ENCODE results near the gene COL25A1. TPM values are rescaled to one million over a fixed set of nuclear protein-coding genes. Genes with fewer than 3 reads are reported as not detected.

Gene COL25A1
- total and polyA plus RNA-seq, 4 donors = 0.61 to 4.4 (median 2.1) TPM

DNA sequence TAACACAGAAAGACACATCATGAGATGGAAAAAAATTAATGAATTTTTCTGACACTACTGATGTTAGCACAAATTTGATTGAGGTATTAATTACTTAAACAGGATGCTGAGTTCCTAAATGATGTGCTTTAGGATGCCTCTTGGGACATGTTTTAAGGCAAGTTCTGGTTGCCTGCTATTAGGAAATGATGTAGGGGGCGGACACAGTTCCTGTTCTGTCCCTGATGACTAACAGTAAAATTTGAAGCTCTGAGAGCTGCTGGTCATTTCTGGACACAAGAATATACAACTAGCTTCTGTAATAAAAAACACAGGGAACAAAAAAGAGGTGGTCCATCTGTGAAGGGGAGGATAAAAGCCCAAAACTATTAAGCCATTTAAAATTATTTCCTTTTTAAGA lies 376.4 kb downstream of the COL25A1 start:
- no peak overlapping the region for H3K27ac ChIP-seq (ENCODE audit: low read depth in 1 of 2, low read length in 2 of 2)
- TF ChIP-seq RXRA (IDR thresholded peaks at IDR 0.05) = no peak
- no peak for TF ChIP-seq EGR1 (IDR thresholded peaks at IDR 0.05; ENCODE audit: low read depth in 2 of 2)
- TF ChIP-seq, protein P1, sequence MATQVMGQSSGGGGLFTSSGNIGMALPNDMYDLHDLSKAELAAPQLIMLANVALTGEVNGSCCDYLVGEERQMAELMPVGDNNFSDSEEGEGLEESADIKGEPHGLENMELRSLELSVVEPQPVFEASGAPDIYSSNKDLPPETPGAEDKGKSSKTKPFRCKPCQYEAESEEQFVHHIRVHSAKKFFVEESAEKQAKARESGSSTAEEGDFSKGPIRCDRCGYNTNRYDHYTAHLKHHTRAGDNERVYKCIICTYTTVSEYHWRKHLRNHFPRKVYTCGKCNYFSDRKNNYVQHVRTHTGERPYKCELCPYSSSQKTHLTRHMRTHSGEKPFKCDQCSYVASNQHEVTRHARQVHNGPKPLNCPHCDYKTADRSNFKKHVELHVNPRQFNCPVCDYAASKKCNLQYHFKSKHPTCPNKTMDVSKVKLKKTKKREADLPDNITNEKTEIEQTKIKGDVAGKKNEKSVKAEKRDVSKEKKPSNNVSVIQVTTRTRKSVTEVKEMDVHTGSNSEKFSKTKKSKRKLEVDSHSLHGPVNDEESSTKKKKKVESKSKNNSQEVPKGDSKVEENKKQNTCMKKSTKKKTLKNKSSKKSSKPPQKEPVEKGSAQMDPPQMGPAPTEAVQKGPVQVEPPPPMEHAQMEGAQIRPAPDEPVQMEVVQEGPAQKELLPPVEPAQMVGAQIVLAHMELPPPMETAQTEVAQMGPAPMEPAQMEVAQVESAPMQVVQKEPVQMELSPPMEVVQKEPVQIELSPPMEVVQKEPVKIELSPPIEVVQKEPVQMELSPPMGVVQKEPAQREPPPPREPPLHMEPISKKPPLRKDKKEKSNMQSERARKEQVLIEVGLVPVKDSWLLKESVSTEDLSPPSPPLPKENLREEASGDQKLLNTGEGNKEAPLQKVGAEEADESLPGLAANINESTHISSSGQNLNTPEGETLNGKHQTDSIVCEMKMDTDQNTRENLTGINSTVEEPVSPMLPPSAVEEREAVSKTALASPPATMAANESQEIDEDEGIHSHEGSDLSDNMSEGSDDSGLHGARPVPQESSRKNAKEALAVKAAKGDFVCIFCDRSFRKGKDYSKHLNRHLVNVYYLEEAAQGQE (IDR thresholded peaks at IDR 0.05) = no peak
- TF ChIP-seq FOXA2 (IDR thresholded peaks at IDR 0.05) = no peak
- WGBS = 92% methylated on average over 1 of the region's 1 CpG
- no peak overlapping the region for H3K9ac ChIP-seq (ENCODE audit: low read depth in 1 of 2, low read length in 2 of 2)
- H3K4me3 ChIP-seq (ENCODE audit: low read depth in 1 of 3, low read length in 3 of 3) = no peak overlapping the region
- no peak for DNase-seq (ENCODE audit: low spot score)
- no peaks in the 10 kb centered on the region for H3K36me3 ChIP-seq (ENCODE audit: control insufficient read depth in 4 of 4, insufficient read depth in 3 of 4, low read depth in 1 of 4, low read length in 3 of 4)
- H3K4me1 ChIP-seq (ENCODE audit: control insufficient read depth in 4 of 4, insufficient read depth in 4 of 4, low read length in 3 of 4) = no peaks in the 10 kb centered on the region
- H3K27me3 ChIP-seq (ENCODE audit: control insufficient read depth in 4 of 4, insufficient read depth in 4 of 4, low read length in 3 of 4) = no peaks in the 10 kb centered on the region
- no peaks in the 10 kb centered on the region for H3K9me3 ChIP-seq (ENCODE audit: control insufficient read depth in 4 of 4, low read length in 3 of 4)

DNA sequence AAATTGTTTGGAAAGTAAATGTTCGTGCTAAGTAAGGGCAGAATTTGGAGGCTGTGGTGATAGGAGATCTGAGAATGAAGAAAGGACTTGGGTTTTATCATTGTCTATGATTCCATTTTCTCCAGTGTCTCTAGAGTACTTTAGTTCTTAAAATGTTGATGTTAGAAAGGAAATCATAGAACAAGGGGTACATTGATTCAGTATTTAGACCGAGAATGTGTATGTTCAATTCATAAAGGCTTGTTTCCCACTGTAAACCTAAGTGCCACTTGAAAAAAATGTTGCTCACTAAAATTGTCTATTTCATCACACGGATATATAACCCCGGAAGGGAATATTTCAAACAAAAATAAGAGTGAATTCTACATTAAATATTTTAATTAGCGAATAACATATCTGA lies 380.3 kb downstream of the COL25A1 start:
- WGBS = 85% methylated on average over 5 of the region's 5 CpGs
- H3K9ac ChIP-seq (ENCODE audit: low read depth in 1 of 2, low read length in 2 of 2) = no peak overlapping the region
- TF ChIP-seq, protein P2, sequence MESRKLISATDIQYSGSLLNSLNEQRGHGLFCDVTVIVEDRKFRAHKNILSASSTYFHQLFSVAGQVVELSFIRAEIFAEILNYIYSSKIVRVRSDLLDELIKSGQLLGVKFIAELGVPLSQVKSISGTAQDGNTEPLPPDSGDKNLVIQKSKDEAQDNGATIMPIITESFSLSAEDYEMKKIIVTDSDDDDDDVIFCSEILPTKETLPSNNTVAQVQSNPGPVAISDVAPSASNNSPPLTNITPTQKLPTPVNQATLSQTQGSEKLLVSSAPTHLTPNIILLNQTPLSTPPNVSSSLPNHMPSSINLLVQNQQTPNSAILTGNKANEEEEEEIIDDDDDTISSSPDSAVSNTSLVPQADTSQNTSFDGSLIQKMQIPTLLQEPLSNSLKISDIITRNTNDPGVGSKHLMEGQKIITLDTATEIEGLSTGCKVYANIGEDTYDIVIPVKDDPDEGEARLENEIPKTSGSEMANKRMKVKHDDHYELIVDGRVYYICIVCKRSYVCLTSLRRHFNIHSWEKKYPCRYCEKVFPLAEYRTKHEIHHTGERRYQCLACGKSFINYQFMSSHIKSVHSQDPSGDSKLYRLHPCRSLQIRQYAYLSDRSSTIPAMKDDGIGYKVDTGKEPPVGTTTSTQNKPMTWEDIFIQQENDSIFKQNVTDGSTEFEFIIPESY (IDR thresholded peaks at IDR 0.05) = no peak
- no peak for TF ChIP-seq HNF4G (IDR thresholded peaks at IDR 0.05)
- TF ChIP-seq RXRA (IDR thresholded peaks at IDR 0.05) = no peak
- TF ChIP-seq SP1 (IDR thresholded peaks at IDR 0.05) = no peak
- TF ChIP-seq GABPA (IDR thresholded peaks at IDR 0.05 in 1 of 2, conservative IDR thresholded peaks at IDR 0.05 in 1 of 2) = no peak
- H3K27me3 ChIP-seq (ENCODE audit: control insufficient read depth in 4 of 4, insufficient read depth in 4 of 4, low read length in 3 of 4) = no peaks in the 10 kb centered on the region
- no peaks in the 10 kb centered on the region for H3K9me3 ChIP-seq (ENCODE audit: control insufficient read depth in 4 of 4, low read length in 3 of 4)
- no peaks in the 10 kb centered on the region for H3K4me1 ChIP-seq (ENCODE audit: control insufficient read depth in 4 of 4, insufficient read depth in 4 of 4, low read length in 3 of 4)
- no peaks in the 10 kb centered on the region for H3K36me3 ChIP-seq (ENCODE audit: control insufficient read depth in 4 of 4, insufficient read depth in 3 of 4, low read depth in 1 of 4, low read length in 3 of 4)
- H3K27ac ChIP-seq (ENCODE audit: low read depth in 1 of 2, low read length in 2 of 2) = no peak overlapping the region
- DNase-seq (ENCODE audit: low spot score) = no peak
- no peak overlapping the region for H3K4me3 ChIP-seq (ENCODE audit: low read depth in 1 of 3, low read length in 3 of 3)

DNA sequence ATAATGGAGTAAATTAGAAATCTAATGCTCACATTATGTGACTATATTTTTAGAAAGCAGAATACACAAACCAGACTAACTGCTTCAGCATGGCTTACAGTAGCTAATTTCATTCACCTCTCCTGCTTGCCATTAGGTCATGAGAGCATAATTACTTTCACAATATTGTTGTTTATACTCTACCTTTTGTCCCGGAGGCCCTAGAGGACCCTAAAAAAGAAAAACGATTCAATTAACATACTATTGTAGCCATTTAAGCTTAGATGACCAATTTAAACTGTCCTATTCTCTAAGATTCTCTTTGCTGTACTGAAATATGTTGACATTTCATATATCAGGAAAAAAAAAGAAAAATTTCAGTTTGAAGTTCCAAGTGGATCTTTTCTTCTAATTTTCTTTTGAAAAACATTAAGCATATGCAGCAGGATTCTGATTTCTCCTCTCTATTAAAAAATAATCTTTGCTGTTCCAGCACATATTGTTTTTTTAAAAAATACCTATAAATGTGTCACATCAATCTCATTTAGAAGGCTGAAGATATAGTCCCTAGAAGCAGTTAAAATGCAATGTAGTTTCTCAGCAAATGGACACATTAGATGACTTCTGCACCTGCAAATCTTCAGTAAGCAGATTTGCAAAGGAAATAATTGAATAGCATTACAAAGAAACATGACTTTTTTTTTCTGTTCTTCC lies 381.9 kb downstream of the COL25A1 start:
- no peaks in the 10 kb centered on the region for H3K9me3 ChIP-seq (ENCODE audit: control insufficient read depth in 4 of 4, low read length in 3 of 4)
- no peaks in the 10 kb centered on the region for H3K36me3 ChIP-seq (ENCODE audit: control insufficient read depth in 4 of 4, insufficient read depth in 3 of 4, low read depth in 1 of 4, low read length in 3 of 4)
- TF ChIP-seq RAD21 (IDR thresholded peaks at IDR 0.05) (no peak), TAF1 (conservative IDR thresholded peaks at IDR 0.05) (no peak), FOXA2 (IDR thresholded peaks at IDR 0.05) (no peak), HNF4G (IDR thresholded peaks at IDR 0.05) (no peak), RXRA (IDR thresholded peaks at IDR 0.05) (no peak), JUND (IDR thresholded peaks at IDR 0.05) (no peak), NR2F2 (IDR thresholded peaks at IDR 0.05) (no peak), FOXA1 (IDR thresholded peaks at IDR 0.05) (no peak), YY1 (IDR thresholded peaks at IDR 0.05) (no peak)
- TF ChIP-seq, protein P2 (IDR thresholded peaks at IDR 0.05) = no peak
- TF ChIP-seq, protein P3, sequence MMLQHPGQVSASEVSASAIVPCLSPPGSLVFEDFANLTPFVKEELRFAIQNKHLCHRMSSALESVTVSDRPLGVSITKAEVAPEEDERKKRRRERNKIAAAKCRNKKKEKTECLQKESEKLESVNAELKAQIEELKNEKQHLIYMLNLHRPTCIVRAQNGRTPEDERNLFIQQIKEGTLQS (IDR thresholded peaks at IDR 0.05) = no peak
- TF ChIP-seq, protein P4, sequence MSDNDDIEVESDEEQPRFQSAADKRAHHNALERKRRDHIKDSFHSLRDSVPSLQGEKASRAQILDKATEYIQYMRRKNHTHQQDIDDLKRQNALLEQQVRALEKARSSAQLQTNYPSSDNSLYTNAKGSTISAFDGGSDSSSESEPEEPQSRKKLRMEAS (IDR thresholded peaks at IDR 0.05) = no peak
- DNase-seq (ENCODE audit: low spot score) = no peak
- H3K9ac ChIP-seq (ENCODE audit: low read depth in 1 of 2, low read length in 2 of 2) = no peak overlapping the region
- no peak overlapping the region for H3K27ac ChIP-seq (ENCODE audit: low read depth in 1 of 2, low read length in 2 of 2)
- no peaks in the 10 kb centered on the region for H3K4me1 ChIP-seq (ENCODE audit: control insufficient read depth in 4 of 4, insufficient read depth in 4 of 4, low read length in 3 of 4)
- no peak overlapping the region for H3K4me3 ChIP-seq (ENCODE audit: low read depth in 1 of 3, low read length in 3 of 3)
- H3K27me3 ChIP-seq (ENCODE audit: control insufficient read depth in 4 of 4, insufficient read depth in 4 of 4, low read length in 3 of 4) = no peaks in the 10 kb centered on the region
- 42% methylated on average over 2 of the region's 2 CpGs for WGBS
